GOT3 (cell line): ENCODE measurements around the gene C20orf173.
"Not testable (repeated sequence)": the region's sequence is repeated elsewhere in the genome, so short reads cannot be mapped to it uniquely, and the experiment has no call there.

Source experiments
- DNase-seq: peaks from one replicate; lab custom pipeline; 2025; ENCODE audit warnings: mixed read lengths; lab: John Stamatoyannopoulos, UW

C20orf173 gene

DNA sequence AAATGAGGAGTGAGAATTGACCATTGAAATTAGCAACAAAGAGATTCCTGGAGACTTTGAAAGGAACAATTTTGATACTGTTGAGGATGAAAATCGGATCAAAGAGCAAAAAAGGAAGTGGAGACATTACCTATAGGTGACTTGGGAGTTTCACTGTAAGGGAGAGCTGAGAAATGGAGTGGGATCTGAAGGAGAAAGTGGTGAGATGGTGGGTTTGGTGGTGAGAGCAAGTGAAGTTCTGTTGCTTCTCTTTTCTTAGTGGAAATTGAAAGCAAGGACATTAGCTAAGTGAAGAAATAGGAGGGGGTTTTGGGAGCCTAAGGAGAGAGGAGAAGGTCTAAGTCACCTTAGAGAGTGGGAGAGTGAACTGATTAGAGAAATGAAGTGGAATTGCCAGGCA, 16.7 kb upstream of the C20orf173 start:
- no peak for DNase-seq

- not testable (repeated sequence) for DNase-seq
Observed at GRCh38 chr20:35544941-35545340, 15.5 kb upstream of the C20orf173 start.

GRCh38 chr20:35544436-35544835, 15.0 kb upstream of the C20orf173 start:
- no peak for DNase-seq

- DNase-seq = no peak
Observed at GRCh38 chr20:35542990-35543389, 13.5 kb upstream of the C20orf173 start.

GRCh38 chr20:35541783-35542662, 12.6 kb upstream of the C20orf173 start, which contains the start of gene ERGIC3:
Gene ERGIC3, plus strand, starts transcription at chr20:35542078. Its CDS starts 20 bp downstream, at chr20:35542098.
- DNase-seq = peak; percentile 96

DNA sequence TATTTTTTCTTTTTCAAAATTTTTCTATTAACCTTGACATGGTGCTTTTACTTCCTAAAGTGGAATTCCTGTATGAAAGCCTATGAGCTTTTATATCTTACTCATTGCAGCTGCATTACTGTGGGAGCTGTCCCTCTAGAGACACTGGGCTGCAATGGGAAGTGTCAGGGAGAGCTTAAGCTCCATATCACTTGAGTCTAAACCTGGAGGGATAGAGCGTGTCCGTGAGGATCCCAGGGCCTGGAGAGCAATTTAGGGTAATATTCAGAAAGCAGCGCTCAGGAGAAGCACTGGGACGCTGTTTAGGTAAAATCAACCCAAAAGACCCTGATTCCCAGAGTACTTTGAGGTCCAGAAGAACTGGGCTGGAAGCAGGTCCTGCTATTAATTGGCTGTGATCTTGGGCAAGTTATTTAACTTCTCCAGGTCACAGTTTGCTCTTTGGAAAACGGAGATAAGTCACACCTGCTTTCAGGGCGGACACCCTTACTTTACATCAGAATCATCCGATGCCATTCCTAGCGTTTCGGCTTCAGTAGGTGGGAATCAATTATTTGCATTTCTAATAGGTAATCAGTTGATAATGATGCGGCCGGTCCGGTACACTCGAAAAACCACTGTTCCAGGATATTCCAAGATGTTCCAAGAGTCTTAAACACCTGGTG, 11.8 kb upstream of the C20orf173 start:
- DNase-seq = no peak

GRCh38 chr20:35539756-35540212, 10.3 kb upstream of the C20orf173 start:
- DNase-seq = no peak

GRCh38 chr20:35527122-35527769, 2.2 kb downstream of the C20orf173 start:
- DNase-seq = no peak

GRCh38 chr20:35525639-35526038, 3.8 kb downstream of the C20orf173 start:
- DNase-seq = no peak

DNA sequence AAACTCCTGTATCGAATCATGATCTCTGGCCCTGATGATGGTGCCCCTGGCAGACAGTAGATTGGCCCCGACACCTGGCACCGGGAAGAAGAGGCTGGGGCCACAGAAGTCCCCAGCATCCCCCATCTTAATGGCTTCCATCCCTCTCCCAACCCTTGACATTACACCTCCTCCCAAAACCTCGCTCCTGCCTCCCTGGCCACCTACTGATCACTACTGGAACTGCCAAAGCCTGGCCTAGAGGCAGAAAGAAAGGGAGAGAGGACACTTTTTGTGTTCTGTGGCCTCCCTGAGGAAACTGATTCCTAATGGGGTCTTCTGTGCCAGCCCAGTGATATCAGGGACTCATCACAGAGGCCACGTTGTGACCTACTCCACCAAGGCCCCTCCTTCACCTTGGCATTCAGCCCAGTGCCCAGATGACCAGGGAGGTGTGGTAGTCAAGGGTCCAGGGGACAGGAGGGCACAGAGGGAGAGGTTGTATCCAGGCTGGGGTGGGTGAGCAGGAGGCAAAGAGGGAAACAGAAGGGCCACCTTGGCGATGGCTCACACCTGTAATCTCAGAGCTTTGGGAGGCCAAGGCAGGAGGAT, 6.1 kb downstream of the C20orf173 start:
- no peak for DNase-seq

DNA sequence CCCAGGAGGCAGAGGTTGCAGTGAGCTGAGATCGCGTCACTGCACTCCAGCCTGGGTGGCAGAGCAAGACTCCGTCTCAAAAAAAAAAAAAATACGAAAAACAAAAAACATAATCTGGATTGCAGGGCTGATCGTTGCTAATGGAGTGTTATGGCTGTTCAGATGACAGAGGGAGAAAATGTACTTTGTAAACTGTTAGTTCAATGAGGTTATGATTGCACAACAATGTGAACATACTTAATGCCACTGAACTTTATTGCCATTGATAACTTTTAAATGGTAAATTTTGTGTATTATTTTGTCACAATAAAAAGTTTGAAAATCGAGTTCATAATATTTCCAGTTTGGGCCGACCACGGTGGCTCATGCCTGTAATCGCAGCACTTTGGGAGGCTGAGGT, 10.5 kb downstream of the C20orf173 start:
- DNase-seq = no peak

DNA sequence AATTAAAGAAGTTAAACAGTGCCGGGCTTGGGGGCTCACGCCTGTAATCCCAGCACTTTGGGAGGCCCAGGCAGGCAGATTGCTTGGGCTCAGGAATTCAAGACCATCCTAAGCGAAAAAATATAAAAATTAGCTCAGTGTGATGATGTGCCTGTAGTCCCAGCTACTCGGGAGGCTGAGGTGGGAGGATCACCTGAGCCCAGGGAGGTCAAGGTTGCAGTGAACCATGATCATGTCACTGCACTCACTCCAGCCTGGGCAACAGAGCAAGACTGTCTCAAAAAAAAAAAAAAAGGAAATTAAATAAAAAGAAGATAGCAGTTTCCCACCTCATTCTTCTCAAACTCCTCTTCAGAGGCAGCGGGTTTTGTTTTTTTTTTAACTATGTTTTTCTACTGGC, 11.7 kb downstream of the C20orf173 start:
- DNase-seq = not testable (repeated sequence)

GRCh38 chr20:35517125-35517524, 12.3 kb downstream of the C20orf173 start:
- DNase-seq = no peak

DNA sequence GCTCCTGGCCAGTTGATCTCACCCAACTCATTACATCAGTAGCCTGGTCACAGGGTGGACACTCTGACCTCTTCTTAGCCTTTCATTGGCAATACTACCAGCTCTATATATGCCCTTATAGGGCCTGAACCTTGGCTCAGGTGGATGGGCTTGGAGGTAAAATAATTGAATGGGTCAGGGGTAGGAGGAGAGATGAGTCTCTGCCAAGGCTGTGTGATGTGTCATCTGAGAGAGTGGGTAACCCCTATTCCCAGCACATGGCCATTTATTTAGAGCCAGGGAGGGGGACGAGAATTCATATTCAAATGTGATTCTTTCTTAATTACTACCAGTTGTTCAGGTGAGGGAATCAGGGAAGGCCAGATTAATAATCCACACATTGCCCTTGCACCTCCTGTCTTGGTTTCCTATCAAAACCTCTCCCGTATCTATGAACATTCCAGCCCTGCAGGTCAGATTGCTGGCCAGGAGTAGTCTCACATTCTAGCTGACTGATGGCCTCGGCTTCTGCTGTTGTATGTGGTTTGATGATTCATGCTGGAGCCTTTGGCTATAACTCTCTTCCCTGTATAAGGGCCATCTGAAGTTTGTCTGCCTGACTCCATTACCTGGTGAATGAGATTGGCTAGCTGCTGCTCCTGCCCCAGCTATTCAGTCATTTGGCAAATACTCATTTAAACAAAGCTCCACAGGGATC, 13.4 kb downstream of the C20orf173 start:
- DNase-seq = no peak

GRCh38 chr20:35515341-35515740, 14.1 kb downstream of the C20orf173 start:
- no peak for DNase-seq

DNA sequence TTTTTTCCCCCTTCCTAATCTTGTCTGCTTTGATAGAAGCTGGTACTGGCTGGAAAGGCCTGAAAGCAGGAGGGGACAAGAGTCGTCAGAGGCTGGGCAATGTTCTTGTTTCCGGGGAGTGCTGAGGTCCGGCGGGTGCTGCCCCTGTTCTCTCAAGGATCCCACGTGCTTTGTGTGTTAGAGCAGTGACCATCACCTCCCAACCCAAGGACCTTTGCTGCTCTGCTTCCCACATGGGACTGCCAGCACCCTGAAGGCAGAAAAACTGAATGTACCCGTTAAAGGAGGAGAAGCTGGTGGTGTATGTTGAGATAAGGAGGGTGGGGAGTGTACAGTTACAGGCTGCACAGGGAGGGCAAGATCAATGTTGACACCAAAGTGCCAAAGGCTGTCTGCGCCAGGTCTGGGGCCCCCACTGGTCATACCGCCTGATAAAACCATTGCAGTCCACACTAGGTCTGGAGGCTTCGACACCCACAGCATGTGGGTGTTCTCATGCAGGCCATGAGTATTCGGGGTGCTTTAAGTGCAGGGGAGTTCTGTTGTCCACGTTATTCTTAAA, 15.0 kb downstream of the C20orf173 start:
- DNase-seq = no peak

DNA sequence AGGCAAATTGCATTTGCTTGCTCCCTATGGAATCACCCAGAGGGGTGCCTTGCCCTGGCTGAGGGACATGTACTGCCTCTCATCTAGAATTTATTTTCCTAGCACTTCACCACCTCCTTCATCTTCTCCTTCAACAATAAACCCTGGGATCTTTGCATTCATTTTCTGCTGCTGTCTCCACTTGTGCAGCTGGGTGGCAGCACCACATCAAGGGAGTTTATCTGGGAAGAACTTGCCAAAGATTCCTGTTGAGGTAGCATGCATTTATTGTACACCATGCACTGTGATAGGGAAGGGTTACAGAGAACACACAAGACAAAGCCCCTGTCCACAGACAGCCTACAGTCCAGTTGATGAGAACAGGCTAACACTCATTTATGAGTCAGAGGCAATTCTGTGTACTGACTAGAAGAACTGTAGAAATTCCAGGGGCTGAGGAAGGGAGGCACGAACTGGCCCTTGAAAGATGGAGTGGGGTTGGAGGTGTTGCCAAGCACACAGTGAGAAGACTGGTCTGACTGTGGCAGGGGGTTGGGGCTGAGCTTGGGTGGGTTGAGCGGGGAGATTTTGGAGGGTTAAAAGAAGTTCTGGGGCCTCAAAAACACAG, 17.5 kb downstream of the C20orf173 start:
- DNase-seq = no peak

DNA sequence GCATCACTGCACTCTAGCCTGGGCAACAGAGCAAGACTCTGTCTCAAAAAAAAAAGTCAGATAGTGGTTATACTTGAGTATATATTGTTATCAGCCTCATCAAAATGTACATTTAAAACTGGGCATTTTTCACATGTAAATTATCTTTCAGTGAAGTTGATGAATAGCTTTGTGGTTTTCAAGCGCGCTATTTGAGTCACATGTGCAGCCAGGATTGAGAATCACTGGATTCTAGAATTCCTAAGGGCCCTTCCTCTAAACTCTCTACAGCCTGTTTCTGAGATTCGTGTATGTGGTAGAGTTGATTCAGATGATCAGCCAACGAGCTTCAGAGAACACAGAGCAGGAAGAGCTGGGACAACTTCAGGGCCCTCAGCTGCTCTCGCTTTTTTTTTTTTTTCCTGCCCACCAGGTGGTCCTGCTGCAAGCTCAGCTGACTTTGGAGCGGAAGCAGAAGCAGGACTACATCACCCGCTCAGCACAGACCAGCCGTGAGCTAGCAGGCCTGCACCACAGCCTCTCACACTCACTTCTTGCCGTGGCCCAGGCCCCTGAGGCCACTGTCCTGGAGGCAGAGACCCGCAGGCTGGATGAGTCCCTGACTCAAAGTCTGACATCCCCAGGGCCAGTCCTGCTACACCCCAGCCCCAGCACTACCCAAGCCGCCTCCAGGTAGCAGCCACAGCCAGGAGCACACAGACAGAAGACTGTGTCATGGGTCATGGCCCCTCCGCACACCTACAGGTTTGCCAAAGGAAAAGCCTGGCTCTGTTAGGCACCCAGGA, 18.3 kb downstream of the C20orf173 start:
- no peak for DNase-seq

DNA sequence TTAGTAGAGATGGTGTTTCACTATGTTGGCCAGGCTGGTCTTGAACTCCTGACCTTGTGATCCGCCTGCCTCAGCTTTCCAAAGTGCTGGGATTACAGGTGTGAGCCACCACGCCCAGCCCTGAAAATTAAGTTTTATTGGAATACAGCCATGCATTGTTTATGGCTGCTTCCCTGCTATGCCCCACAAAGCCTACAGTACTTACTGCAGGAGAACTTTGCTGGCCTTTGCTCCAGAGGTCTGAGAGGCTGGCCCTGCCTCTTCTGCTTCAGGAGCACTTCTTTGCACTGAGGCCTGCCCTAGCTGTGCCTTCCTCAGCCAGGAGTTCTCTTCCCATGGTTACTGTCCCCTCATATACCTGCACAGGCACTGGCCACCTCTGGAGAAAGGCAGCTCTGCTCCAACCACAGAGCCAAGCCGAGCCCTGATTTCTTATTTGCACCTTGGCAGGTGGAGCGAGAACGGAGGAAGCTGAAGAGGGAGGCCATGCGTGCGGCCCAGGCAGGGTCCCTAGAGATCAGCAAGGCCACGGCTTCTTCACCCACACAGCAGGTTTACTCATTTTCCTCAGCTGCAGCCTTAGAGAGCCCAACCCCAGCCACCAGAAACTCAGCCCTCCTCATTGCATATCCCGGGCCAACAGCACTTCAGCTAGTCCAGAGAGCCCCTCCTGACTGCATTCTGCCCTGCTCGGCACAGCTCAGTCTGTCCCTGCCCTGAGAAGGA, 20.8 kb downstream of the C20orf173 start:
- no peak for DNase-seq
